T-helper 2 cell treated with Interferon-gamma antibody and Interleukin-4, amounts not matched to agents 5 μg/mL and 100 μg/mL, for 36 hours (primary cell): ENCODE results near the gene RAB3GAP1.

Experiments used
- DNase-seq: peaks from one replicate; pipeline ENCODE4 v3.0.0; 2021; ENCODE audit warnings: low spot score
- H3K27ac Mint-ChIP-seq: one replicate; pipeline ENCODE4 v1.8.0; 2021; ENCODE audit warnings: mild to moderate bottlenecking, mixed read lengths
- H3K27me3 Mint-ChIP-seq: one replicate; pipeline ENCODE4 v1.8.0; 2021; ENCODE audit warnings: low read depth, mixed read lengths
- H3K36me3 Mint-ChIP-seq: one replicate; pipeline ENCODE4 v1.8.0; 2021; ENCODE audit warnings: low read depth, mixed read lengths
- H3K4me1 Mint-ChIP-seq: one replicate; pipeline ENCODE4 v1.8.0; 2021; ENCODE audit warnings: low read depth, mixed read lengths
- H3K4me3 Mint-ChIP-seq: one replicate; pipeline ENCODE4 v1.8.0; 2022; ENCODE audit warnings: mild to moderate bottlenecking, moderate library complexity, mixed read lengths
- H3K9me3 Mint-ChIP-seq: one replicate; pipeline ENCODE4 v1.8.0; 2021; ENCODE audit warnings: mixed read lengths

Gene RAB3GAP1

DNA sequence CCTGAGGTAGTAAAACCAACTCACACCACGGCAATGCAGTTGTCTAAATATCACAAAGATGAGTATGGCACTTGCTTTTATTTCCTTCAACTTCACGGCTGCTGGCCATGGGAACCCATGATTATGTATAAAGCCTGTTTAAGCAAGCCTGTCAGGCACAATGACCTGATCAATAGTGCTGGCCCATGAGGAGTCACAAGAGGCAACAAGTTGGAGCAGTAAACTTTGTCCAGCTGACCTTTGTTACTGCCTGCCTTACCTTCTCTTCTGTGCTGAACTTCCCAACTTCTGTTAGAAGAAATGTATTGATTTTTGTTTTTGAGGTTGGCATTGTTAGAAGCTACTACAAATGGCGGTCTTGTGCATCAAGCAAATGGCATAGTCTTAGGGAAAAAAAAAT, 151.9 kb downstream of the RAB3GAP1 start:
- Mint-ChIP-seq H3K4me1 (no peaks in the 10 kb centered on the region), H3K27me3 (no peaks in the 10 kb centered on the region), H3K4me3 (no peak overlapping the region), H3K9me3 (no peaks in the 10 kb centered on the region), H3K36me3 (no peaks in the 10 kb centered on the region), H3K27ac (no peak overlapping the region)
- no peak for DNase-seq

DNA sequence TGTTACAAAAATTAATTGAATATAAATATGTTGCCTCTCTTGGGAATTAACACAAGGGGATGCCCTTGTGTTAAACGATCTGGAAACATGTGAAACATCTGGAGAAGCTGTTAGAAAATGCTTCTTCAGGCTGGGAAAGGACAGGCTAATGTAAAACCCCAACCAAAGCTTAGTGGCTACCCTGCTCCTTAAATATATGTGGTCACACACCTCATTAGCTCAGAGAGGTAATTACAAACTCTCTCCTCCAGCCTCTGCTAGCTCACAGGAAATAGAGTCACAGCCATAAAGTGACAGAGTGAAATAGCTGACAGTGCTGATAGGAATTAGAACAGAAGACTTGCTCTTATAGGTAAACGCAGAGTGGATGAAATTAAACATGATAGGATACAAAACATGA, 155.9 kb downstream of the RAB3GAP1 start:
- Mint-ChIP-seq H3K27ac (no peak overlapping the region), H3K4me3 (no peak overlapping the region), H3K4me1 (no peaks in the 10 kb centered on the region), H3K36me3 (no peaks in the 10 kb centered on the region), H3K27me3 (no peaks in the 10 kb centered on the region), H3K9me3 (no peaks in the 10 kb centered on the region)
- no peak for DNase-seq

DNA sequence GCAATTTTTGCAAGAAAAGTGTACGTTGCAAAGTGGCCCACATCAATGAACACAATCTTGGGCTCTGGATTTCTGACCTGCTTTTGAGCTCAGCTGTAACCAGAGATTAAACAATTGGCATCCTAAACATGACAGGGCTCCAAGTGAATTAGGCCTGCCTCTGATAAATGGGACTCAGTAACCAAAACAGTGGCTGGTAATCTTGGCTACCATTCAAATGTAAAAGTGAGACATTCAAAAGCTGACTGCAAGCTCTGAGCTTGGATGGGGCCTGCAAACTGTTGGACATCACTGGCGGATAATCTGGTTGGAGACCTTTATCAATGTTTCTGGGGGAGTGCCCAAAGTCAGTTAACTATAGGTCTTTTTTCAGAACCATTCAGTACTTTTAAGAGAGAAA, 160.7 kb downstream of the RAB3GAP1 start:
- Mint-ChIP-seq H3K27ac (no peak overlapping the region), H3K9me3 (no peaks in the 10 kb centered on the region), H3K36me3 (no peaks in the 10 kb centered on the region), H3K27me3 (no peaks in the 10 kb centered on the region), H3K4me3 (no peak overlapping the region), H3K4me1 (no peaks in the 10 kb centered on the region)
- DNase-seq = no peak

DNA sequence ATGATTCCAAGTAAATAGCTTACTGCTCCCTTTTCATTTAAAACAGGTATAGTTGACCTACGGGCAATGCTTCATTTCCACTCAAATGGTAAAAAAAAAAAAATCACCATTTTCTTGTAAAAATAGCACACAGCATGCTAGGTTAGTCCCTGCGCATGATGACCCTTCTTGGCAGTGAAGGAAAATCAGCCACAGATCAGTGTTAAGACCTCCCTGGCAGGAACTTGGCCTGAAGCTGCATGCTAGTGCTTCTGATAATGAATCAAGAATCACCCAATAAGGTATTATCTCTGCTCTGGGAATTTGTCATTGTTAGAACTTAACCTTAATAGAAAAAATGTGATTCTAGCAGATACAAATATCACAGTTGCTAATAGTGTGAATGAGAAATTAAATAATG, 166.3 kb downstream of the RAB3GAP1 start:
- H3K4me3 Mint-ChIP-seq = no peak overlapping the region
- no peaks in the 10 kb centered on the region for H3K4me1 Mint-ChIP-seq
- no peaks in the 10 kb centered on the region for H3K9me3 Mint-ChIP-seq
- no peaks in the 10 kb centered on the region for H3K36me3 Mint-ChIP-seq
- H3K27ac Mint-ChIP-seq = no peak overlapping the region
- H3K27me3 Mint-ChIP-seq = no peaks in the 10 kb centered on the region
- DNase-seq = no peak

DNA sequence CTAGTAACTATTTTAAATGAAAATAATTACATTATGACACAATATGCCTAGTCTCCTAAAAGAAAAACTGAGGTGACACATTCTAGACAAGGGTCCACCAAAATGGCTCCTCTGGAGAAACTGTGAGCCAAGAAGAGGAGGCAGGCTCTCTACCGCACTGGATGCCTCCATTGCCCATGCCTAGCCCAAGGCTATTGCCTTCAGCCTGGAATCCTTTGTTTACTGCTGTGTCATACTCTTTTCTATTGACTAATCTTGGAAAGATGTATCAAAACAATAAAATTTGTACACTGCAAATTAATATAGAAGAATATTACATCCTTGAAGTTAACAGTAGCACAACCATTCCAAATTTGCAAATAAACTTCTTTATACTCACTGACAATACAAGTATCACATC, 167.1 kb downstream of the RAB3GAP1 start:
- H3K27ac Mint-ChIP-seq = no peak overlapping the region
- no peaks in the 10 kb centered on the region for H3K27me3 Mint-ChIP-seq
- H3K9me3 Mint-ChIP-seq = no peaks in the 10 kb centered on the region
- no peak for DNase-seq
- H3K4me3 Mint-ChIP-seq = no peak overlapping the region
- H3K36me3 Mint-ChIP-seq = no peaks in the 10 kb centered on the region
- H3K4me1 Mint-ChIP-seq = no peaks in the 10 kb centered on the region
